Measurements from ENCODE around the gene ZNF701. TPM values are rescaled to one million over a fixed set of nuclear protein-coding genes. Genes with fewer than 3 reads are reported as not detected.
"Not testable (repeated sequence)": the region's sequence is repeated elsewhere in the genome, so short reads cannot be mapped to it uniquely, and the experiment has no call there.

Gene ZNF701
- total RNA-seq, 2 donors from 2014 or later = 23.8 to 24.0 TPM

DNA sequence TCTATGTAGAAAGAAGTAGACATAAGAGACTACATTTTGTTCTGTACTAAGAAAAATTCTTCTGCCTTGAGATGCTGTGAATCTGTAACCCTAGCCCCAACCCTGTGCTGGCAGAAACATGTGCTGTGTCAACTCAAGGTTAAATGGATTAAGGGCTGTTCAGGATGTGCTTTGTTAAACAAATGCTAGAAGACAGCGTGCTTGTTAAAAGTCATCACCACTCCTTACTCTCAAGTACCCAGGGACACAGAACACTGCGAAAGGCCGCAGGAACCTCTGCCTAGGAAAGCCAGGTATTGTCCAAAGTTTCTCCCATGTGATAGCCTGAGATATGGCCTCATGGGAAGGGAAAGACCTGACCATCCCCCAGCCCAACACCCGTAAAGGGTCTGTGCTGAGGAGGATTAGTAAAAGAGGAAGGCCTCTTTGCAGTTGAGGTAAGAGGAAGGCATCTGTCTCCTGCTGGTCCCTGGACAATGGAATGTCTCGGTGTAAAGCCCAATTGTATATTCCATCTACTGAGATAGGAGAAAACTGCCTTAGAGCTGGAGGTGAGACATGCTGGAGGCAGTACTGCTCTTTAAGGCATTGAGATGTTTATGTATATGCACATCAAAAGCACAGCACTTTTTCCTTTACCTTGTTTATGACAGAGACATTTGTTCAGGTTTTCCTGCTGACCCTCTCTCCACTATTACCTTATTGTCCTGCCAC, 11.2 kb upstream of the ZNF701 start:
- DNase-seq; ATAC-seq; intact Hi-C loops (cut with DNase I, micrococcal nuclease): not testable (repeated sequence)

DNA sequence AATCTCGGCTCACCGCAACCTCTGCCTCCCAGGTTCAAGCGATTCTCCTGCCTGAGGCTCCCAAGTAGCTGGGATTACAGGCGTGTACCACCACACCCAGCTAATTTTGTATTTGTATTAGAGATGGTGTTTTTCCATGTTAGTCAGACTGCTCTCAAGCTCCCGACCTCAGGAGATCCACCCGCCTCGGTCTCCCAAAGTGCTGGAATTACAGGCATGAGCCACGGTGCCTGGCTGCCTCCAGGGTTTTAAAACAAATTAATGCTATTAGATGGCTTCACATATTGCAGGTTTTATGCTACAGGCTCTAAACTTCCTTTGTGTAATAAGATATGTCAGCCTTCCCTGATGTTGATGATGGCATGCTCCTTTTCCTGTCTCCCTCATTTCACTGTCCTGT, 8.5 kb upstream of the ZNF701 start:
- ATAC-seq; intact Hi-C loops (cut with DNase I, micrococcal nuclease); DNase-seq: not testable (repeated sequence)

DNA sequence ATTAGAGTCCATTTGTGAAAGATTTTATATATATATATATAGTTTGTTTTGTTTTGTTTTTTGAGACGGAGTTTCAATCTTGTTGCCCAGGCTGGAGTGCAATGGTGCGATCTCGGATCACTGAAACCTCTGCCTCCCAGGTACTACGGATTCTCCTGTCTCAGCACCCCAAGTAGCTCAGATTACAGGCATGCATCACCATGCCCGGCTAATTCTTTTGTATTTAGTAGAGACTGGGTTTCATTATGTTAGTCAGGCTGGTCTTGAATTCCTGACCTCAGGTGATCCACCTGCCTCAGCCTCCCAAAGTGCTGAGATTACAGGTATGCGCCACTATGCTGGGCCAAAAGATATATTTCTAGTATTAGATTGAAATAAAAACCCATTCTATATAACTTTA, 4.0 kb upstream of the ZNF701 start:
- DNase-seq (no peak), ATAC-seq (no peak)
- intact Hi-C loops (cut with DNase I, micrococcal nuclease) = no loop called here

DNA sequence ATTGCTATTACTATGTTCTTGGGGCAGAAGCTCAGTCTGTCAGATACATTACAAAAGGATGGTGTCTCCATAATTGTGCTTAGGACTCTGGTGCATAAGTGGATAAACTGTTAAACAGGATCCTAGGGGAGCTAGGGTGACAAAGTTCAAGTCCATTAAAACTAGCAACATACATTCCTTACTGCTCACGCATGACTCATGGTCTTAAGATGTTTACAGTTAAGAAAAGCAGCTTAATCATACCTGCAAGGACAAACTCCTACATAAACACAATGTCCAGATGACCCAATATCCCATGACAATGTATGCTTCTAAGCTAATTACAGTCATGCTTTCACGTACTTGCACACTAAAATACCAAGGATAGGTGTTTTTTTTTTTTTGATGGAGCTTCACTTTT, 3.5 kb upstream of the ZNF701 start:
- intact Hi-C loops (cut with DNase I, micrococcal nuclease) = no loop called here
- DNase-seq (no peak), ATAC-seq (no peak)

DNA sequence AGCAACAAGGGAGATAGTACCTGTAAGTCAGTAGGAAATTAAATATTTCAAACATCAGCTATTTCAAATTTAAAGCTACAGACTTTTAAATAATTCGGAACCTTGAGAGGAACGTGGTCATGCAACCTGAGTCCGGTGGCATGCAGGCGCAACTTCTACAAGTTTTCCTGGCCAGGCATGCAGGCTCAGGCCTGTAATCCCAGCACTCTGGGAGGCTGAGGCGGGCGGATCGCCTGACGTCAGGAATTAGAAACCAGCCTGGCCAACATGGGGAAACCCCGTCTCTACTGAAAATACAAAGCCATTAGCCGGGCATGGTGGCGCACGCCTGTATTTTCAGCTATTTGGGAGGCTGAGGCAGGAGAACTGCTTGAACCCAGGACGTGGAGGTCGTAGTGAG, 2.2 kb upstream of the ZNF701 start:
- DNase-seq (no peak), ATAC-seq (no peak)
- intact Hi-C loops (cut with DNase I, micrococcal nuclease) = no loop called here

DNA sequence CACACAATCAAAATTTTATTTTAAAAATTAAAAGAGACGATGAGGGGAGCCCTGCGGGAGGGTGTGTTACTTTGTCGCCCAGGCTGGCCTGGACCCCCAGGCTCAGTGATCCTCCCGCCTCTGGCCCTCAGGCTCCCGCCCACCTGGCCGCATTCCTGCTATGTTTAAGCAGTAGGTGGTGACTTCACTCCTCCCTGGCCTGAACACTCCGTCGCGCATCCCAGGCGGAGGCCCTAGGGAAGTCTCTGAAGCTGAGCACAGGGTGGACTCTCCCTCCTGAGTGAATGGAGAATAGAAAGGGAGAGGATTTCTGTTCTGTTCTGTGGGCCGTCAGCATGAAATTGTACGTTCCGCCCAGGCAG, 468 bp upstream of the ZNF701 start:
- intact Hi-C loops (cut with DNase I, micrococcal nuclease) = not testable (repeated sequence)
- ATAC-seq (peak; percentile 19), DNase-seq (peak; percentile 30 to 34)

DNA sequence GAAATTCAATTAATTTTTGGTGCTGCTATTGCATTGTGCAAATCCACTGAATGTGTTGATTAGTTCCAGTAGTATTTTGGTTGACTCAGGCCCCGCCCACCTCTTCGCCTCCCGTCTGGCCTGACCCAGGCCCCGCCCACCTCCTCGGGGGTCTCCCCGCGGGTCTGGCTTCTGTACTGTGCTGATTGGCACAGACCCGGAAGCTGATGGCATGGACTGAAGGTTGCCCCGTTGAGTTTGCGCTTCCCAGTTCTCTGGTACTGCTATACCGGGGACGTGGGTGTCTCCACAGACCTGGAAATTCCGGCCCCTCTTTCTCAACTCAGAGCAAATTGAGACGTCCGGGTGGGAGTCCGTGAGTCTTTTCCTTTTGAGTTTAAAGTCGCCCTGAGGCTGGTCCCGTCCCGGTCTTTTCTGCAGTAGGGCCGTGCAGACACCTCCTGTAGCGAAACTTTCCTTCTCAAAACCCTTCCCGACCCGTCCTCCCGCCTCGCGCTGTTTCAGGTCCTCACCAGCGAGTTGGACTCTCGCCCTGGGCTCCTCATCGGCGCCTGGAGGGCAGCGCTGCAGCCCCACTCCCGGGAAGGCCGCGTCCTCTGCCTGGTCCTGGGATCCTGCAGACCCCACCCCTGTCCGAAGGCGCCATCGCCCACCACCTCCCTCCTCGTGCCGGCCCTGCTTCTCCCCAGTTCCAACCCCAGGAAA, 14.8 kb downstream of the ZNF701 start:
- intact Hi-C loops (cut with DNase I, micrococcal nuclease) = no loop called here
- DNase-seq = no peak

DNA sequence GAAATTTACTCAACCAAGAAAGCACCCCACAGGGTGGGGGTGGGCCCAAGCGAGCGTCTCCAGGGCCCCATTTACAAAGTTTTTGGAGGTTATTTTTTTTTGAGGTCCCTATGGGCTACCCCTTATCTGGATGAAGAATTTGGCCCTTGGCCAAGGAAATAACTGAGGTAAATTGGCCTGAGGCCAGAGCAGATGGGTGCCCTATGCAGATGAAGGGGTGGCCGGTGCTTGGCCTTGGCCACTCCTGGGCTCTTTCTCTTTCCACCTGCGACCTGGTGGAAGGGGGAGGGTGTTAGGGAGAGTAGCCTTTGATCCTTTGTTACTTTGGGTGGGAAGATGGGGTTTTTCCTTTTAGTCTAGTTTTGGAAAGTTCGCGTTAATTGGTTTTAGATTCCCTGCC, 15.5 kb downstream of the ZNF701 start:
- ATAC-seq (no peak), DNase-seq (no peak)
- intact Hi-C loops (cut with DNase I, micrococcal nuclease) = no loop called here

More for the DNA sequence above, 14.8 kb downstream of the ZNF701 start:
- ATAC-seq = no peak

DNA sequence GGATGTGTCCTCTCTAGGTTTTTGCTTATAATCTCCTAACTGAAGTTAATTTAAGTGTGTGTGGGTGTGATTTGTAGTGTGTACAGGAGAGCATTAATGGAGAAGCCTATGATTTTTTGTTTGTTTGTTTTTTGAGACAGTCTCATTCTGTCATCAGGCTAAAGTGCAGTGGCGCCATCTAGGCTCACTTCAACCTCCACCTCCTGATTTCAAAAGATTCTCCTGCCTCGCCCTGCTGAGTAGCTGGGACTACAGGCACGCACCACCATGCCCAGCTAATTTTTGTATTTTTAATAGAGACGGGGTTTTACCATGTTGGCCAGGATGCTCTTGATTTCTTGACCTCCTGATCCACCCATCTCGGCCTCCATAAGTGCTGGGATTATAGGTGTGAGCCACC, 20.6 kb downstream of the ZNF701 start:
- intact Hi-C loops (cut with DNase I, micrococcal nuclease) = no loop called here
- DNase-seq (no peak), ATAC-seq (no peak)

DNA sequence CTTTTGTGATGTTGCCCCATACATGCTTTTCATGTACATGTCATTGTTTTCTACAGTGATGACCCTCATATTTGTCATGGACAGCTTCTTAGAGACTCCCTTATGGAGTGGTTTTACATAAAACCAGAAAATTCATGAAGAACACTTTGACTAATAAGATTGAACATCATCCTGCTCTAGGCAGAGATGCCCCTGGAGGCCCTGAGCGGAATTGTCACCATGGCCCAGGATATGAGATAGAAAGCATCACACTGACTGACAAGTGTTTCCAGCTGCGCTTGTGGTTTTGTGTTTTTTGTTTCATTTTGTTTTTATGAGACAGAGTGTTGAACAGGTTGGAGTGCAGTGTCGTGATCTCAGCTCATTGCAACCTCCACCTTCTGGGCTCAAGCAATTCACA, 22.2 kb downstream of the ZNF701 start:
- intact Hi-C loops (cut with DNase I, micrococcal nuclease) = no loop called here
- ATAC-seq = no peak
- no peak for DNase-seq

DNA sequence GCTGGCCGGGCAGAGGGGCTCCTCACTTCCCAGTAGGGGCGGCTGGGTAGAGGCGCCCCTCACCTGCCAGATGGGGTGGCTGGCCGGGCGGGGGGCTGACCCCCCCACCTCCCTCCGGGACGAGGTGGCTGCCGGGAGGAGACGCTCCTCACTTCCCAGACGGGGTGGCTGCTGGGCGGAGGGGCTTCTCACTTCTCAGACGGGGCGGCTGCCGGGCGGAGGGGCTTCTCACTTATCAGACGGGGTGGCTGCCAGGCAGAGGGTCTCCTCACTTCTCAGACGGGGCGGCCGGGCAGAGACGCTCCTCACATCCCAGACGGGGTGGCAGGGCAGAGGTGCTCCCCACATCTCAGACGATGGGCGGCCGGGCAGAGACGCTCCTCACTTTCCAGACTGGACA, 23.4 kb downstream of the ZNF701 start:
- DNase-seq; intact Hi-C loops (cut with DNase I, micrococcal nuclease); ATAC-seq: not testable (repeated sequence)

DNA sequence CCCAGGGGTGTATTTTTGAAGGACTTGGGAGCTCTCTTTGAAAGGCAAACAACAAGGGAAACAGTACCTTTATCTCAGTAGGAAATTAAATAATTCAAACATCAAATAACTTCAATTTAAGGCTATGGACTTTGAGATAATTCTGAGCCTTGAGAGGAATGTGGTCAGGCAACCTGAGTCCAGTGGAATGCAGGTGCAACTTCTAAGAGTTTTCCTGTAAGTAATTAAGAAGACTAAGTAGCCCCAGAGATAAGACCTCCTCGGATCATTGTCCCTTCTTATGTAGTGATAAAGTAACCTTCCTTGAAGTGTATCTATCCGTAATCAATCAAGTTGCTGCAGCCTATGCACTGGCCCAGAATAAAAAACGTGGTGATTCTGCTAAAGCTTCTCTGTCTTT, 29.2 kb downstream of the ZNF701 start:
- DNase-seq (no peak), ATAC-seq (no peak)
- intact Hi-C loops (cut with DNase I, micrococcal nuclease) = no loop called here

DNA sequence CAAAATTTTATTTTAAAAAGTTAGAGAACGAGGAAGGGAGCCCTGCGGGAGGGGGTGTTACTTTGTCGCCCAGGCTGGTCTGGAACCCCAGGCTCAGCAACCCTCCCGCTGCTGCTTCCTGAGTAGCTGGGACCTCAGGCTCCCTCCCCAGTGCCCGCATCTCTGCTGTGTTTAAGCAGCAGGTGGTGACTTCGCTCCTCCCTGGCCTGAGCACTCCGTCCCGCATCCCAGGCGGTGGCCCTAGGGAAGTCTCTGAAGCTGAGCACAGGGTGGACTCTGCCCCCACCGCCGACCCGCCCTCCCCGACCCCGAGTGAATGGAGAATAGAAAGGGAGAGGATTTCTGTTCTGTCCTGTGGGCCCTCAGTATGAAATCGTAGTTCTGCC, 30.5 kb downstream of the ZNF701 start:
- intact Hi-C loops (cut with DNase I, micrococcal nuclease) = no loop called here
- ATAC-seq (peak; percentile 73), DNase-seq (peak; percentile 79 to 80)

DNA sequence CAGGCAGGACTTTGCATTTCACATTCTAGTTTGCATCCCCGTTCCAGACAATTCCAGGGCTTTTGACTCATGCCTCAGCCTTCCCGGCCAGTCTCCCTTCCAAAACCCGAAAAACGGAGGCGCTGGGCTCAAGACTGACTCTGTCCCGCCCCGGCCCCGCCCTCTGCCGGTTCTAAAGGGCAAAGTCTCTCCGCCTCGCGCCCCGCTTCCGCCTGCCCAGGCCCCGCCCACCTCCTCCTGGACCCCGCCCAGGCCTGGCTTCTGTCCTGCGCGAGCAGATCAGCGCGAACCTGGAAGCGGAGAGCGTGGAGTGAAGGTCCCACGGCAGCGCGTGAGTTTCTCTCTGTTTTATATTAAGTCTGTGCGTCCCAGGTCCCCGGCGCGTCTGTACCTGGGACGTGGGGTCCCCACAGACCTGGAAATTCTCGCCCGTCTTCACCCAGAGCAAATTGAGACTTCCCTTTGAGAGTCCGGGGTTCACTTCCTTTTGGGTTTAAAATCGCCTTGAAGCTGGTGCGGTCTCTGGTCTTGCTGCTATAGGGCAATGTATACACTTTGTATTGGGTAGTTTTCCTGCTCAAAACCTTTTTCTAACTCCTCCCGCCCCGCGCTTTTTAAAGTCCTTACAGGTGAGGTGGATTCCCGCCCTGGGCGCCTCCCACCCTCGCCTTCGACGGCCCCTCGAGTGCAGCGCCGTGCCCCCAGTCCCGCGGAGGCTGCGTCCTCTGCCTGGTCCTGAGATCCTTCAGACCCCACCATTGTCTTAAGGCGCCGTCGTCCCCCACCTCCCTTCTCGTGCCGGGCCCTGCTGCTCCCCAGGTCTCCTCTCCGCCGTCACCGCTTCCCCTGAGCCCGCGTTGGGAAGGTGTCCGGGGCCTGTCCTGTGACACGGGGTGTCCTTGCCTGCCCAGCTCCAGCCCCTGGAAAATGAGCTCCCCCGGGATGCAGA, 31.2 kb downstream of the ZNF701 start:
- intact Hi-C loops (cut with DNase I, micrococcal nuclease) = no loop called here
- peak; percentile 97 for ATAC-seq
- peak; percentile 94 to 99 for DNase-seq

DNA sequence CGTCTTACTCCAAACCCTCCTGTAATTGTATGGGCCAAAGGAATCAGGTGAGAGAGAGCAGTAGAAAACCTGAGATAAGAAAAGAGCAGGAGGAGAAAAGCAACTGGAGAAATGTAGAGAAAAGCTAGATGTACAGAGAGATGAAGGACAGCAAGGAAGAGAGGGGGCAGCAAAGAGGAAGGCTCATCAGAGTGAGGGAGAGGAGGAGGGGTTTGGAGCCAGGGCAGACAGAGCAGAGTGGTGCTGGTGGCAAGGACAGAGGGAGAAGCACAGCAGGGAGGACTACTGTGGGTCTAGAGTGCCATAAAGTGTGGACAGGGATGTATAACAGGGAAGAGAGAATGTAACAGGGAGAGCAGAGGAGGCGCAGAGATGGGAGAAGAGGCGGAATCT, 31.9 kb downstream of the ZNF701 start:
- intact Hi-C loops (cut with DNase I, micrococcal nuclease); DNase-seq: not testable (repeated sequence)
- peak; percentile 6 for ATAC-seq

DNA sequence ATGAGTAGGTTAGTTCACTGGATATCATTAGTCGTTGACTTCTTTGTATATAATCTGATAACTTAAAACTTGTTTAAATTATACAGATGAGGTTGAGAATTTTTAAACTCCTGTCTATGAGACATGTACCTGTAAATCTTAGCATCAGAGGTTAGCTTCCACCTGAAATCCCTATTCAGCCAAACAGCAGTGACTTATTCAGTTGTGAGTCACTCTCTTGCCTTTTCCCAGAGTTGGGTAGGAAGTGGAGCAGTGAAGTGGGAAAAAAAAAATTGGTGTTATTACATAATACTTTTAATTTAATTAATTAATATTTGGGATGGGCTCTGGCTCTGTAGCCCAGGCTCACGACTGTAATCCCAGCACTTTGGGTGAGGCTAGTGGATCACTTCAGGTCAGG, 32.9 kb downstream of the ZNF701 start:
- intact Hi-C loops (cut with DNase I, micrococcal nuclease) = no loop called here
- no peak for DNase-seq
- no peak for ATAC-seq

DNA sequence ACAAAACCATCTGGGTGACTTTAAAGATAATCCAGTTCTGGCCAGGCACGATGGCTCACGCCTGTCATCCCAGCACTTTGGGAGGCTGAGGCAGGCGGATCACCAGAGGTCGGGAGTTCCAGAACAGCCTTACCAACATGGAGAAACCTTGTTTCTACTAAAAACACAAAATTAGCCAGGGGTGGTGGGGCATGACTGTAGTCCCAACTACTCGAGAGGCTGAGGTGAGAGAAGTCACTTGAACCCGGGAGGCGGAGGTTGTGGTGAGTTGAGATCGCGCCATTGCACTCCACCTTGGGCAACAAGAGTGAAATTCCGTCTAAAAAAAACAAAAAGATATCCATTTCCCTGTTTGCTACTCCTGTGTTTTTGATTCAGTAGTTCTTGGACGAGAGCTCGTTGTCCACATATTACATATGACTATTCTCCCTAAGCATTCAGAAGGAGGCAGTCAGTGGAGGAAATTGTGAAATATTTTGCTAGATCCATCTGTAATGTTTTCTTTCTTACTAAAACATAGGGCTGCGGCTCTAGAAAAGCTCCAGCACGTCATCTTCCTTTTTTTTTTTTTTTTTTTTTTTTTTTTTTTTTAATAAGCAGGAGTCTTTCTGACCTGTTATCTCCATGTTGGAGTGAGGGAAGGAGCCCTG, 33.6 kb downstream of the ZNF701 start:
- ATAC-seq = no peak
- no peak for DNase-seq
- intact Hi-C loops (cut with DNase I, micrococcal nuclease) = no loop called here

DNA sequence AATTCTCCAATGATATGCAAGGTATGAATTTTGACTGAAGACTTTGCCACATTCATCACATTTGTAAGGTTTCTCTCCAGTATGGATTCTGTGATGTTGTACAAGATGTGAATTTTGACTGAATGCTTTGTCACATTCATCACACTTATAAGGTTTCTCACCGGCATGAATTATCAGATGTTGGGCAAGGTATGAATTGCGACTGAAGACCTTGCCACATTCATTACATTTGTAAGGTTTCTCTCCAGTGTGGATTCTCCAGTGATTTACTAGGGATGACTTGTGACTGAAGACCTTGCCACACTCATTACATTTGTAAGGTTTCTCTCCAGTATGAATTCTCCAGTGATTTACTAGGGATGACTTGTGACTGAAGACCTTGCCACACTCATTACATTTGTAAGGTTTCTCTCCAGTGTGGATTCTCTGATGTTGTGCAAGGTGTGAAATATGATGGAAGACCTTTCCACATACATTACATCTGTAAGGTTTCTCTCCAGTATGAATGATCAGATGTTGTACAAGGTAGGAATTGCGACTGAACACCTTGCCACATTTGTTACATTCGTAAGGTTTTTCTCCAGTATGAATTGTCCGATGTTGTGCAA, 43.3 kb downstream of the ZNF701 start:
- intact Hi-C loops (cut with DNase I, micrococcal nuclease) = no loop called here
- DNase-seq = no peak
- no peak for ATAC-seq

DNA sequence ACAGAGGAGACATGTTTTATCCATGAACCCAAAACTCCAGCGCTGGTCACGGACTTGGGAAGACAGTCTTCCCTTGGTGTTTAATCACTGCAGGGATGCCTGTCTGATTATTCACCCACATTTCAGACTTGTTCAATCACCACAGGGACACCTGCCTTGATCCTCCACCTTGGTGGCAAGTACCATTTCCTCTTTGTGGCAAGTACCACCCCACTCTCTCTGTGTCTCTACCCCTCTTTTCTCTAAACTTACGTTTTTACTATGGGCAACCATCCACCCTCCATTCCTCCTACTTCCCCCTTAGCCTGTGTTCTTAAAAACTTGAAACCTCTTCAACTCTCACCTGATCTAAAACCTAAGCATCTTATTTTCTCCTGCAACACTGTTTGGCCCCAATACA, 51.3 kb downstream of the ZNF701 start:
- DNase-seq (no peak), ATAC-seq (no peak)
- intact Hi-C loops (cut with DNase I, micrococcal nuclease) = no loop called here
